ENCODE data around the gene NLRP9. TPM values are rescaled to one million over a fixed set of nuclear protein-coding genes. Genes with fewer than 3 reads are reported as not detected.
"Not testable (repeated sequence)": the region's sequence is repeated elsewhere in the genome, so short reads cannot be mapped to it uniquely, and the experiment has no call there.

NLRP9 gene
- total RNA-seq (2014; rRNA removed; shearing (Covaris generic)) = not detected in 2 replicates

DNA sequence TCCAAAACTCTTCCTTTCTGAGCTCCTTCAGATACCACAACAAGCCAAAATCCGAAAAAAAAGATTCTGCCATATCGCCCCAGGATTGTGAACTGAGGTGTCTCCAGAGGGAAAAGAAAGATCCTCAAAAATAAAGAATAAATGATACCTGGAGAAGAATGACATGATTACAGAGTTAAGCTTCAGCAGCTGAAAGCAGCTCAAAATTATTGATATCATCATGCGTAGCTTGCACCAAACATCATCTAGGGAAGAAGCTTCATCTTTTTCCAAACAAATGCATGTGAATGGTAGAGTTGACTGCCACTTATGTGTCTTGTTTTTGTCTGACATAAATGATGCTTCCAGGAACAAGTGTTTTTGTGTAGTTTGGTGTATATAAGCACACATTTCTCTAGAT lies at the start of gene NLRP9:
TSS of gene NLRP9 (minus strand) at position 101 of the 400 bp plus-strand sequence. CDS start at position 73, 28 bp downstream.
- DNase-seq (ENCODE audit: low read depth) = no peak

DNA sequence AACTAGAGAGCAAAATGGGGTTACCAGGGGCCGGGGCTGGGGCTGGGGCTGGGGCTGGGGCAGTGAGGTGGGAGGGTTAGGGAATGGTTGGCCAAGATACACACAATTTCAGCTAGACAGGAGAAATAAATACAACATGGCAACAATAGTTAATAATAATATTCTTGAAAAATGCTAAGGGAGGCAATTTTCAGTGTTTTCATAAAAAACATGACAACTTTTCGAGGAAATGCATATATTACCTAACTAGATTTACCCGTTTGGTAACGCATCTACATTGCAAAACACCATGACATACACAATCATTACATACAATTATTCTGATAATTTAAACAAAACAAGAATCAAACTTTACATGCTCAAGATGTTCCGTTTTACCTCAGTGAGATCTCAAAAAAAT lies 42.9 kb upstream of the NLRP9 start:
- DNase-seq (ENCODE audit: low read depth) = no peak

DNA sequence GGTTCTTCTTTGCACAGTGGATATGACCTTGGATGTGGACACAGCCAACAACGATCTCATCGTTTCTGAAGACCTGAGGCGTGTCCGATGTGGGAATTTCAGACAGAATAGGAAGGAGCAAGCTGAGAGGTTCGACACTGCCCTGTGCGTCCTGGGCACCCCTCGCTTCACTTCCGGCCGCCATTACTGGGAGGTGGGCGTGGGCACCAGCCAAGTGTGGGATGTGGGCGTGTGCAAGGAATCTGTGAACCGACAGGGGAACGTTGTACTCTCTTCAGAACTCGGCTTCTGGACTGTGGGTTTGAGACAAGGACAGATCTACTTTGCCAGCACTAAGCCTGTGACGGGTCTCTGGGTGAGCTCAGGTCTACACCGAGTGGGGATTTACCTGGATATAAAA lies 40.1 kb upstream of the NLRP9 start:
- no peak for DNase-seq (ENCODE audit: low read depth)

DNA sequence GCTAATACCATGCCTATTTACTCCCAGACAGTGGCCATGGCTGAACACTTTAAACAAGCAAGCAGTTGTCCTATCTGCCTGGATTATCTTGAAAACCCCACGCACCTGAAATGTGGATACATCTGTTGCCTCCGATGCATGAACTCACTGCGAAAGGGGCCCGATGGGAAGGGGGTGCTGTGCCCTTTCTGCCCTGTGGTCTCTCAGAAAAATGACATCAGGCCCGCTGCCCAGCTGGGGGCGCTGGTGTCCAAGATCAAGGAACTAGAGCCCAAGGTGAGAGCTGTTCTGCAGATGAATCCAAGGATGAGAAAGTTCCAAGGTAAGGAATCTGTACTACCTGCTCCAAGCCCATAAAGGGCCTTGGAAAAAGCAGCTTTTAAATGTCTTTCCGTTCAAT lies 39.3 kb upstream of the NLRP9 start:
- DNase-seq (ENCODE audit: low read depth) = peak; percentile 5

DNA sequence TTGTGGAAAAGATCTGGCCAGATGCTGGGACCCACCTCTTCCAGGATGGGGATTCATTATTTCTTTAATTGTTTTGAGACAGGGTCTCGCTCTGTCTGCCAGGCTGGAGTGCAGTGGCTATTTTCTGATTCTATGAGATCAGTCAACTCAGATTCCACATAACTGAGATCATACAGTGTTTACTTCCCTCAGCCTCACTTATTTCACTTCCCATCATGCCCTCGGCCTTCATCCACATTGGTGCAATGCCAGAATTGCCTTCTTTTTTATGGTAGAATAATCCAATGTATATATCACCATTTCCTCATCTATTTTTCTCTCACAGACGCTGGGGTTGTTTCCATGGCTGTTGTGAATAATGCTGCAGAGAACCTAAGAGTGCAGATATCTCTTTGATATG lies 31.4 kb upstream of the NLRP9 start:
- not testable (repeated sequence) for DNase-seq (ENCODE audit: low read depth)

DNA sequence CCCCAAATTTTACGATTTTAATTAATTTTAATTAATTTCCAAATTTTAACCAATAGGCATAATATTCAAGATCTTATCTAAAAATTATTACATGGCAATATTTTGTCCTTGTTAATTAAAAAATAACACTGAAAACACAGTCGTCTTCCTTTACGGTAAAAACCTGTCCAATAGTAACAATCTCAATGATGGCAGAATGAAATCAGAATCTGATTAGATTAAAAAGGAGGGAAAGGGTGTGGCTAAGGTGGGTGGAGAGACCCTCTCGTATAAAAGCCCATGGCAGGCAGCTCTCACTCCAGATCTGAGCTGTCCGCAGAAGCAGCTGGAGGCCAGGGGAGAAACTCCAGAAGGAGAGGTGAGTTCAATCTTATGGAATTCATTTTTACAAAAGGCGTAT lies 30.6 kb upstream of the NLRP9 start, which contains the start of gene RFPL4AL1:
TSS of gene RFPL4AL1 (plus strand) at position 301 of the 400 bp plus-strand sequence. CDS start 2,687 bp downstream, outside the sequence.
- DNase-seq (ENCODE audit: low read depth) = not testable (repeated sequence)

DNA sequence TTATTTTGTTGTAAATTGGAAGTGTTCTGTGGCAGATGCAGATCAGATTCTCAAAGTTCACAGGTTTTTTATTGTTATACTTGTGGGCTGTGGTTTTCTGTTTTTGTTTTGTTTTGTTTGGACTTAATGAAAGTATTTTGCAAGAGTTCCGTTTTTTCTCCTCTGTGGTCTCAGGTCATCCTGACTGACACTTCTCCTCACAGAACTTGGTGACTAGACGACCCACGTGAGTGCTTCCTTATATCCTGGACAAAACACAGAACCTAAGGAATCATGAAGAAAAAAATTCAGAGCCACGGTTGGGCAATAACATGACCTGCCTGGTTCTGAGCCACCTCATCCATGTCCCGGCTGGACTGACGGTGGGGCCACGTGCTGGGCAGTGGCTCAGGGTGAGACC lies 28.3 kb upstream of the NLRP9 start:
- DNase-seq (ENCODE audit: low read depth) = no peak

DNA sequence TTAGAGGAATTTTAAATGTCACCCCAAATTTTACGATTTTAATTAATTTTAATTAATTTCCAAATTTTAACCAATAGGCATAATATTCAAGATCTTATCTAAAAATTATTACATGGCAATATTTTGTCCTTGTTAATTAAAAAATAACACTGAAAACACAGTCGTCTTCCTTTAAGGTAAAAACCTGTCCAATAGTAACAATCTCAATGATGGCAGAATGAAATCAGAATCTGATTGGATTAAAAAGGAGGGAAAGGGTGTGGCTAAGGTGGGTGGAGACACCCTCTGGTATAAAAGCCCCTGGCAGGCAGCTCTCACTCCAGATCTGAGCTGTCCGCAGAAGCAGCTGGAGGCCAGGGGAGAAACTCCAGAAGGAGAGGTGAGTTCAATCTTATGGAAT lies 20.6 kb upstream of the NLRP9 start, which contains the start of gene RFPL4A:
TSS of gene RFPL4A (plus strand) at position 301 of the 400 bp plus-strand sequence. CDS start 2,704 bp downstream, outside the sequence.
- not testable (repeated sequence) for DNase-seq (ENCODE audit: low read depth)

DNA sequence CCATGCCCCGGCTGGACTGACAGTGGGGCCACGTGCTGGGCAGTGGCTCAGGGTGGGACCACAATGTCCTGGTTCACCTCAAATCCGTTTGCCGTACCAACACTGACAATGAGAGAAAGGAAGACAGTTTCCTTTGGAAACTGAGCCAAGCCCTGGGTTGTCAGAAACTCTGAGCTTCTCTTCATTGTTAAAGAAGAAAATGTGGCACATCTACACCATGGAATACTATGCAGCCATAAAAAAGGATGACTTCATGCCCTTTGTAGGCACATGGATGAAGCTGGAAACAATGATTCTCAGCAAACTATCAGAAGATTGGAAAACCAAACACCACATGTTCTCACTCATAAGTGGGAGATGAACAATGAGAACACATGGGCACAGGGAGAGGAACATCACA lies 18.6 kb upstream of the NLRP9 start:
- DNase-seq (ENCODE audit: low read depth) = not testable (repeated sequence)

DNA sequence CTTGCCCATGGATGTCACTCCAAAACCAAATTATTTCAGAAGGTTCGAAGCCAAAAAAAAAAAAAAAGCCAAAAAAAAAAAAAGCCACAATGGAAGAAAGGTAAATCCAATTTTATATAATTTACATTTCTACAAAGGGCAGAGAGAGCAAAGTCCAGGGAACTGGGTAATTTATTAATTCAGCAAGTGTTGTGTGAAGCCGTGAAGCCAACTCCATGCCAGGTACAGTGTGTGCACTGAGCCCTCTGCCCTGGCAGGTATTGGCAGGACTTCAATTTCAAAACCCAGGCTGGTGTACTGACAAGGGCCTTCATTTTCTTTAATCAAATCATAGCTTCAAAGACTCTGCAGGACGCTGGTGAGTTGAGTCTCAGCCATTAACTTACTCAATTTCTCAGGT lies 15.2 kb upstream of the NLRP9 start:
- no peak for DNase-seq (ENCODE audit: low read depth)

DNA sequence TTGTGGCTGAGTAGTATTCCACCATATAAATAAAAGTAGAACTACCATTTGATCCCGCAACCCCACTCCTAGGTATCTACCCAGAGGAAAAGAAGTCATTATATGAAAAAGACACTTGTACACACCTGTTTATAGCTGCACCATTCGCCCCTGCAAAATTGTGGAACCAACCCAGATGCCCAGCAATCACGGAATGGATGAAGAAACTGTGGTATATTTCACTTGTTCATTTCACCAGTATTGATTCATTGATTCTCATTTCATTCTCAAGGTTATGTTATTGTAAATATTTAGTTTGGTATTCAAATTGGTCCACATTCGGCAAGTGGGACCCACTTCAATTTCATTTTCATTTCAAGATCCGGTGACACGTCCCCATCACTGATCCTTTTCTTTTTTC lies 12.5 kb upstream of the NLRP9 start:
- no peak for DNase-seq (ENCODE audit: low read depth)

DNA sequence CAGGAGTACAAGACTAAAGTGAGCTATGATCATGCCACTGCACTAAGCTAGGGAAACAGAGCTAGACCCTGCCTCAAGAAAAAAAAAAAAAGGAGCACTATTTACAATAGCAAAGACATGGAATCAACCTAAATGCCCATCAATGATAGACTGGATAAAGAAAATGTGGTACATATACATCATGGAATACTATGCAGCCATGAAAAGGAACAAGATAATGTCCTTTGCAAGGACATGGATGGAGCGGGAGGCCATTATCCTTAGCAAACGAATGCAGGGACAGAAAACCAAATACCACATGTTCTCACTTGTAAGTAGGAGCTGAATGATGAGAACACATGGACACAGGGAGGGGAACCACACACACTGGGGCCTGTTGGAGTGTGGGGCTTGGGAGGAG lies 7.8 kb downstream of the NLRP9 start:
- not testable (repeated sequence) for DNase-seq (ENCODE audit: low read depth)

DNA sequence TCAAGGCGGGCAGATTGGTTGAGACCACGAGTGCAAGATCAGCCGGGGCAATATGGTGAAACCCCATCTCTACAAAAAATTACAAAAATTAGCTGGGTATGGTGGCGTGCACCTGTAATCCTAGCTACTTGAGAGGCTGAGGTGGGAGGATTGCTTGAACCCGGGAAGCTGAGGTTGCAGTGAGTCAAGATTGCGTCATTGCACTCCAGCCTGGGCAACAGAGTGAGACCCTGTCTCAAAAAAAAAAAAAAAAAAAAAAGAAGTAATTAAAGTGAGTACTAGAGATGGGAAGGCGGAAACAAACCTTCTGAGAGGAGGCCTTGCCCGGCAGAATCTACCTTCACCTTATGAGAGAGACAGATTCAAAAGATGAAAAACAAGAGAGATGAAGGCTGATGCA lies 14.7 kb downstream of the NLRP9 start:
- no peak for DNase-seq (ENCODE audit: low read depth)

DNA sequence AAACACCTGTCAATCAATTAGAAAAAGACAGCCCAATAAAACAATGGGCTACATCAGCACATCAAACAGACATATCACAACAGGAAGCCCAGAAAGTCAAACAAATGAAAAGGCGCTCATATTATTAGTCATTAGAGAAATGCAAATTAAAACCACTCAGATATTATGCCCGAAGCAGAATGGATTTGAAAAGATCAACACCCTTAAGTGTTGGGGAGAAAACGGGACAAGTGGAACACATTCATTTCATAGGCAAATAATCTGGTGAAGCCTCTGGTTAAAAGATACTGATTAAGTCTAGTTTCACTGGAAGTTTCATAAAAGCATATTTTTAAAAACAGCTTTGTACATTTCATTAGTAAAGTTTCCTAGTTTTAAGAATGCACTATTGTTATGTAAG lies 17.4 kb downstream of the NLRP9 start:
- DNase-seq (ENCODE audit: low read depth) = no peak

DNA sequence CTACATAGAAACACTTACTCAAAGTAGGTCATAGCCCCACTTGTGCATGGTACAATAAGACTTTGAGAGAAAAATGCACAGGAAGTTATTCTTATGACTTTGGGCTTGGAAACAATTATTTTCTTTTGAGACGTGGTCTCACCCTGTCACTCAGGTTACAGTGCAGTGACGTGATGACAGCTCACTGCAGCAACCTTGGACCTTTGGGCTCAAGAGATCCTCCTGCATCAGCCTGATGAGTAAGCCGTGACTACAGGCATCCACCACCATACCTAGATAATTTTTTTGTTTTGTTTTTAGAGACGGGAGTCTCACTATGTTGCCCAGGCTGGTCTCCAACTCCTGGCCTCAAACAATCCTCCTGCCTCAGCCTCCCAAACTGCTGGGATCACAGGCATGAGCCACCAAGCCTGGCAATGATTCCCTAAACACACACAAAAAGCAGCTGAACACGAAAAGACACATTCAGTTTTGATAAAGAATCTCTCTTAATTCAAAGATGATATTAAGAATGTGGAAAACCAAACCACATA lies 17.9 kb downstream of the NLRP9 start:
- DNase-seq (ENCODE audit: low read depth) = no peak

DNA sequence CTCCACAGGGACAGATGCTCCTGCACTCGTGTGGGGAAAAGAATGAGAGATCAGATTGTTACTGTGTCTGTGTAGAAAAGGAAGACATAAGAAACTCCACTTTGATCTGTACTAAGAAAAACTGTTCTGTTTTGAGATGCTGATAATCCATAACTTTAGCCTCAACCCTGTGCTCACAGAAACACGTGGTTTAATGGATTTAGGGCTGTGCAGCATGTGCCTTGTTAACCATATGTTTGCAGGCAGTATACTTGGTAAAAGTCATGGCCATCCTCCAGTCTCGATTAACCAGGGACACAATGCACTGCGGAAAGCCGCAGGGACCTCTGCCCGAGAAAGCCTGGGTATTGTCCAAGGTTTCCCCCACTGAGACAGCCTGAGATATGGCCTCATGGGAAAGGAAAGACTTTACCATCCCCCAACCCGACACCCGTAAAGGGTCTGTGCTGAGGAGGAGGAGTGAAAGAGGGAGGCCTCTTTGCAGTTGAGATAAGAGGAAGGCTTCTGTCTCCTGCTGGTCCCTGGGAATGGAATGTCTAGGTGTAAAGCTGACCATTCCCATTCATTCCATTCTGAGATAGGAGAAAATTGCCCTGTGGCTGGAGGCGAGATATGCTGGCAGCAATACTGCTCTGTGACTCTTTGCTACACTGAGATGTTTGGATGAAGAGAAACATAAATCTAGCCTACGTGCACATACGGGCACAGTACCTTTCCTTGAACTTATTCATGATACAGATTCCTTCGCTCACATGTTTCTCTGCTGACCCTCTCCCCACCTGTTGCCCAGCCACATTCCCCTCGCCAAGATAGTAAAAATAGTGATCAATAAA lies 20.1 kb downstream of the NLRP9 start:
- not testable (repeated sequence) for DNase-seq (ENCODE audit: low read depth)

DNA sequence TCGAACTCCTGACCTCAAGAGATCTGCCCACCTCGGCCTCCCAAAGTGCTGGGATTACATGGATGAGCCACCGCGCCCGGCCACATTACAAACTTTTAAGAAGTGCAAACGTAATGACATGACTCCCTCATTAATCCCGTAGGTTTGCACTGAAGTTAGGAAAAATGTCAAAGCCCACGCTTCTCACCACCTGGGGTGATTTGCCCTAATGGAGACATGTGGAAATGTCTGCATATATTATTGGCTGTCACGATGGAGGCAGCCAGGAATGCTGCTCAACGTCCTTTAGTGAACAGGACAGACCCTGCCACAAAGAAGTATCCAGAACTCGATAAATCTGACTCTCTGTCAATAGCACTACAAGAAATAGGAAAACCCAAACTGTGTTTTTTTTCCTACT lies 21.0 kb downstream of the NLRP9 start:
- no peak for DNase-seq (ENCODE audit: low read depth)

DNA sequence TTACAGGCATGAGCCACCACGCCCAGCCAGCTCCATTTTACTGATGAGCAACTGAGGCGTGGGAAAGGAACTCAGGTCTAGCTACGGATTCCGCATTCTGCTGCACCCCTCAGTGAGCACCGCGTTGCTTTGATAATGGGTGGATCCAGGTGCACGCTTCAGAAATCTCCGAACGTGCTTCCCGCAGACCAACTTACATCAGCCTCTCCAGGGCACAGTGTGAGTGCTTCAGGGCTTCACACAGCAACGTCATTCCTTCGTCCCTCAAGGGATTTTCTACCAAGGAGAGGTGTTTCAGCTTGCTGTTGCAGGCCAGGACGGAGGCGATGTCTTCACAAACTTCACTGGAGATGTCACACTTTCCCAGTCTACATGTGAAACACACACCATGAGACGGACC lies 21.7 kb downstream of the NLRP9 start:
- DNase-seq (ENCODE audit: low read depth) = no peak

DNA sequence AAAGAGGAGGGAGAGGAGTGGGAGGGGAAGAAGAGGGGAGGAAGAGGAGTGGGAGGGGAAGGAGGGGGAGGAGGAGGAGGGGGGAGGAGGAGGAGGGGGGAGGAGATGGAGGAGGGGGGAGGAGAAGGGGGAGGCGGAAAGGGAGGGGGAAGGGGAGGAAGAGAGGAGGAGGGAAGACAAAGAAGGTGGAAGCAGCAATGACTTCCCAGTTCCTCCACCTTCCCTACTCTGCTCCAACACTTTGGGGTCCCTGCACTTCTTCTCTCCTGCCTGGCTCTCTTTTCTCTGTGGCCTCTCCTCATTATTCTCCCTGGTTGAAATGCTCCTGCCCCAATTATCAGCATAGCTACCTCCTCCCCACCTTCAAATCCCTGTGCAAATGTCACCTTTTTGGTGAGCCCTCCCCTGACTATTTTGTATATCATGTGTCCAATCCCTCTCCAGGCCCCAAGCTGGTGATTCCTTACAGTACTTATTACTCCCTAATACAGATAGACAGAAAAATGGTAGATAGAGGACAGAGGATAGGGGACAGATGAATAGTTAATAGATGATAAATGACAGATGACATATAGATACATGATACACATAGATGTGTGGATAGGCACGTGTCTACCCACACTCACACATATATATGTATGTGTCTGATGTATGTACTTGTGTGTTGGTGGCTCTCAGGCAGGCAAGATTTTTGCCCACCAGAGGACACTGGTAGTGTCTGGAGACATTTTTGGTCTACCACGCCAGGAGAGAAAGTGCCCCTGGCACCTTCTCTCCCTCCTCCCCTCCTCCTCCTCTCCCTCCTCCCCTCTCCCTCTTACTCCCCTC lies 25.2 kb downstream of the NLRP9 start:
- DNase-seq (ENCODE audit: low read depth) = no peak

DNA sequence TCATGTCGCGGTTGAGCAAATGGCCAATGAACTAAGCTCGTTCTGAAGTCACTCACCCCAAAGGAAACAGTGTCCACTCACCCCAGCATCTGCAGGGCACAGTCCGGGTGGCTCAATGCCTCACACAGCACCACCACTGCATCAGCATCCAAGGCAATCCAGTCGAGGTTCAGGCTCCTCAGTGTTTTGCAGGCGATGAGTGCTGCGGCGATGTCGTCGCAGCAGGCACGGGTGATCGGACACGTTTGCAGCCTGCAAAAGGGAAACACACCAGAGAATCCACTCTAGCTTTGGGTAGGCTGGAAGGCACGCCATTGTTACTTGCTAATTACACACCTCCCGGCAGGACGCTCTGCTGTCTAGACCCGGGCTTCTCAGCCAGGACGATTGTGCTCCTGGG lies 26.5 kb downstream of the NLRP9 start:
- no peak for DNase-seq (ENCODE audit: low read depth)

DNA sequence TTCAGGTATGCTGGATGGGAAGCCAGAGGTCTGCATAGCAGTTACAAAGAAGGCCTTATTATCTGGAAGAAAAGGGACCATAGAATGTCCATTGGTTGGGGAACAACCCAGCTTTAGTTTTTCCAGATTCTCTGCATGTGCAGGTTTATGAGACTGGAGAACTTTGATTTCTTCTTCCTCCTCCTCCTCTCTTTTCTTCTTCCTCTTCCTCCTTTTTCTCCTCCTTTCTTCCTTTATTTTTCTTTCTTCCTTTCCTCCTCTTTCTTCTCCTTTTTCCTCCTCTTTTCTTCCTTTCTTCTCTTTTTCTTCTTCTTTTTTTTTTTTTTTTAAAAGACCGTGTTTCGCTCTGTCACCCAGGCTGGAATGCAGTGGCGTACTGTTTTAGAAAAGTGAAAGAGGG lies 32.2 kb downstream of the NLRP9 start:
- DNase-seq (ENCODE audit: low read depth) = no peak

DNA sequence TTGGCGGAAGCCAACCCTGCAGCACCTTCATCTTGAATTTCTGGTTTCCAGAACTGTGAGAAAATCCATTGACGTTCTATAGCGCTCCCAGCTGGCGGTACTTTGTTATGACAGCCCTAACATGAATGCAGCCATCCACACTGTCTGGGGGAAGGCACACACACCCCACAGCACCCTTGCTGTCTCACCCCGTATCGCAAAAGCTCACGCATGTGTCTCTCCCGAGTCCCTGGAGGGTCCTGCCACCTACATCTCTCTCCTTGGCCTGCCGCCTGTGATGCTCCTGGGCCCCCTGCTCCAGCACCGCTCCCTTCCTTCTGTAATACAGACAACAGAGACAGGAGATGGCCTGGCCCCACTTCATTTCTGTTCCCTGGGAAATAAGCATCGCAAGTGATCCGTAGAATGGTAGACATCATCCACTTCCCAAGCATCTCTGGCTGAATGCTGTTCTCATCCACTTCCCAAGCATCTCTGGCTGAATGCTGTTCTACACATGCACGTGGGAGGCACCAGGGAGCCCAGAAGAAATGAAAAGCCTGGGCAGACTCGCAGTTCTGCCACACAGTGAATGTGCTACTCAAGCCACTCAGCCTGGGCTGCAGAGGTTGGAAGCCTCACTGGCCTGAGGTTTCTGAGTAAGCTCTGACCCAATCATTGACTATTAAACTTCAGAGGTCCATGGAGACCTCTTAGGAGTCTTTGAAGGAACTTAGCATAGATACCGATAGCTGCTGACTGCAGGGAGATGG lies 33.5 kb downstream of the NLRP9 start:
- no peak for DNase-seq (ENCODE audit: low read depth)

All from RPMI7951 (cell line).